ENCODE data around the gene MARK2.

DNA sequence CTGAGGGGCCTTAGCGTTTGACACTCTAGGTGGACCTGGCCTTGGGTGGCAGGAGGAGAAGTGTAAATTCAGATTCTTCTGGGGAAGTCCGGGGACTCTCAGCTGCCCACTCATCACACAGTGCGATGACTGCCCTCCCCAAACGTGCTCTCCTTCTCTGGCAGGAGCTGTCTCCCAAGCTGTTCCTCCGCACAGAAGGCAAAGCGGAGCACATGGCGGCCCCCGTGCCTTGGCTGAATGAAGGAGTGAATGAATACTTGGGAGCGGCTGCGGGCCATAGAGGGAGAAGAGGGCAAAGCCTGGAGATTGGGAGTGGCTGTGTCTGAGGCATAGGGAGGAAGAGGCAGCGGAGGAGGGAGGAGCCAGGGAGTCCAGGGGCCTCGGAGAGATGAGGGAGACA is 93.0 kb downstream of the MARK2 start:
- TF ChIP-seq EP300 (IDR thresholded peaks at IDR 0.05; ENCODE audit: borderline replicate concordance in 1 of 2, control insufficient read depth in 1 of 2, low read depth in 2 of 2, low read length in 2 of 2) (no peak), ZZZ3 (IDR thresholded peaks at IDR 0.05; ENCODE audit: control insufficient read depth, insufficient read length, low read depth) (no peak), RAD21 (IDR thresholded peaks at IDR 0.05; ENCODE audit: insufficient read depth, low read depth, low read length) (no peak), CBX3 (IDR thresholded peaks at IDR 0.05; ENCODE audit: borderline replicate concordance, low read depth) (no peak), ZNF207 (IDR thresholded peaks at IDR 0.05; ENCODE audit: borderline replicate concordance) (no peak), MEF2B (IDR thresholded peaks at IDR 0.05; ENCODE audit: partially characterized antibody, poor library complexity, severe bottlenecking) (no peak), HDAC6 (IDR thresholded peaks at IDR 0.05; ENCODE audit: unreplicated experiment) (no peak), EZH2 (IDR thresholded peaks at IDR 0.05; ENCODE audit: borderline replicate concordance, control insufficient read depth, low read depth, low read length) (no peak), TCF7 (IDR thresholded peaks at IDR 0.05; ENCODE audit: borderline replicate concordance) (no peak), CEBPB (IDR thresholded peaks at IDR 0.05; ENCODE audit: borderline replicate concordance in 1 of 2, low read depth in 2 of 2, low read length in 2 of 2) (no peak)
- TF ChIP-seq, protein P1, sequence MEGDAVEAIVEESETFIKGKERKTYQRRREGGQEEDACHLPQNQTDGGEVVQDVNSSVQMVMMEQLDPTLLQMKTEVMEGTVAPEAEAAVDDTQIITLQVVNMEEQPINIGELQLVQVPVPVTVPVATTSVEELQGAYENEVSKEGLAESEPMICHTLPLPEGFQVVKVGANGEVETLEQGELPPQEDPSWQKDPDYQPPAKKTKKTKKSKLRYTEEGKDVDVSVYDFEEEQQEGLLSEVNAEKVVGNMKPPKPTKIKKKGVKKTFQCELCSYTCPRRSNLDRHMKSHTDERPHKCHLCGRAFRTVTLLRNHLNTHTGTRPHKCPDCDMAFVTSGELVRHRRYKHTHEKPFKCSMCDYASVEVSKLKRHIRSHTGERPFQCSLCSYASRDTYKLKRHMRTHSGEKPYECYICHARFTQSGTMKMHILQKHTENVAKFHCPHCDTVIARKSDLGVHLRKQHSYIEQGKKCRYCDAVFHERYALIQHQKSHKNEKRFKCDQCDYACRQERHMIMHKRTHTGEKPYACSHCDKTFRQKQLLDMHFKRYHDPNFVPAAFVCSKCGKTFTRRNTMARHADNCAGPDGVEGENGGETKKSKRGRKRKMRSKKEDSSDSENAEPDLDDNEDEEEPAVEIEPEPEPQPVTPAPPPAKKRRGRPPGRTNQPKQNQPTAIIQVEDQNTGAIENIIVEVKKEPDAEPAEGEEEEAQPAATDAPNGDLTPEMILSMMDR (IDR thresholded peaks at IDR 0.05 in 2 of 3, conservative IDR thresholded peaks at IDR 0.05 in 1 of 3; ENCODE audit: control insufficient read depth in 2 of 3, extremely low read depth in 1 of 3, insufficient read depth in 1 of 3, low read depth in 3 of 3, low read length in 3 of 3): no peak

Measured in GM12878 (cell line).